GM12801 (cell line): ENCODE data around the gene CCDC200.
"Not testable (repeated sequence)": the region's sequence is repeated elsewhere in the genome, so short reads cannot be mapped to it uniquely, and the experiment has no call there.

Experiments
- TF ChIP-seq, protein P1 (sequence below): IDR thresholded peaks from one replicate; pipeline ENCODE4 v1.5.1; 2011; ENCODE audit warnings: control low read depth; ENCODE audit not compliant: insufficient read length; ENCODE audit errors: extremely low read depth

The CCDC200 gene

GRCh38 chr17:43228020-43228782 lies at the start of gene CCDC200:
Gene CCDC200, minus strand, starts transcription at chr17:43228623. Its CDS starts 69 bp downstream, at chr17:43228554.
- TF ChIP-seq, protein P1, sequence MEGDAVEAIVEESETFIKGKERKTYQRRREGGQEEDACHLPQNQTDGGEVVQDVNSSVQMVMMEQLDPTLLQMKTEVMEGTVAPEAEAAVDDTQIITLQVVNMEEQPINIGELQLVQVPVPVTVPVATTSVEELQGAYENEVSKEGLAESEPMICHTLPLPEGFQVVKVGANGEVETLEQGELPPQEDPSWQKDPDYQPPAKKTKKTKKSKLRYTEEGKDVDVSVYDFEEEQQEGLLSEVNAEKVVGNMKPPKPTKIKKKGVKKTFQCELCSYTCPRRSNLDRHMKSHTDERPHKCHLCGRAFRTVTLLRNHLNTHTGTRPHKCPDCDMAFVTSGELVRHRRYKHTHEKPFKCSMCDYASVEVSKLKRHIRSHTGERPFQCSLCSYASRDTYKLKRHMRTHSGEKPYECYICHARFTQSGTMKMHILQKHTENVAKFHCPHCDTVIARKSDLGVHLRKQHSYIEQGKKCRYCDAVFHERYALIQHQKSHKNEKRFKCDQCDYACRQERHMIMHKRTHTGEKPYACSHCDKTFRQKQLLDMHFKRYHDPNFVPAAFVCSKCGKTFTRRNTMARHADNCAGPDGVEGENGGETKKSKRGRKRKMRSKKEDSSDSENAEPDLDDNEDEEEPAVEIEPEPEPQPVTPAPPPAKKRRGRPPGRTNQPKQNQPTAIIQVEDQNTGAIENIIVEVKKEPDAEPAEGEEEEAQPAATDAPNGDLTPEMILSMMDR: not testable (repeated sequence)

DNA sequence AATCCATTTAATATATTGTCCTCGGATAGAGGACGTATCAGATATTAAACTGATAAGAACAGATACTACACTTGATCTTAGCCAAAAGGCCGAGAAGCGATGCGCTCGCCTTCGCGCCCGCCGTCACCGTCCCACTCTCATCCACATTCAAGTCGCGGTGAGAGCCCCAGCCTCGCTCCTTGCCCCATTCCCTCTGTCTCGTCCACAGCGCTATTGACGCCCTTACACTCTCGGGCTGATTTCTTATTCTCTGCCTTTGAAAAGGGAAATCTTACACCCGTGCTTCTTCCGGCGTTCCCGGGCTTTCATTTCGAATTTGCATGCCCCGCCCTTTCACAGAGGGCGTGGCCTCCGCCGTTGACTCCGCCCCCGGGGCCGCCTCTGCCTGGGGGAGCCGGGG lies 5.5 kb upstream of the CCDC200 start, which contains the start of gene RNU2-1:
Gene RNU2-1, minus strand, starts transcription at position 101 of the 400 bp plus-strand sequence.
- TF ChIP-seq, protein P1: not testable (repeated sequence)

- TF ChIP-seq, protein P1: no peak
Measured at GRCh38 chr17:43226393-43226792, 2.0 kb downstream of the CCDC200 start.

- TF ChIP-seq, protein P1: no peak
Measured at GRCh38 chr17:43224146-43224705, 4.2 kb downstream of the CCDC200 start.

DNA sequence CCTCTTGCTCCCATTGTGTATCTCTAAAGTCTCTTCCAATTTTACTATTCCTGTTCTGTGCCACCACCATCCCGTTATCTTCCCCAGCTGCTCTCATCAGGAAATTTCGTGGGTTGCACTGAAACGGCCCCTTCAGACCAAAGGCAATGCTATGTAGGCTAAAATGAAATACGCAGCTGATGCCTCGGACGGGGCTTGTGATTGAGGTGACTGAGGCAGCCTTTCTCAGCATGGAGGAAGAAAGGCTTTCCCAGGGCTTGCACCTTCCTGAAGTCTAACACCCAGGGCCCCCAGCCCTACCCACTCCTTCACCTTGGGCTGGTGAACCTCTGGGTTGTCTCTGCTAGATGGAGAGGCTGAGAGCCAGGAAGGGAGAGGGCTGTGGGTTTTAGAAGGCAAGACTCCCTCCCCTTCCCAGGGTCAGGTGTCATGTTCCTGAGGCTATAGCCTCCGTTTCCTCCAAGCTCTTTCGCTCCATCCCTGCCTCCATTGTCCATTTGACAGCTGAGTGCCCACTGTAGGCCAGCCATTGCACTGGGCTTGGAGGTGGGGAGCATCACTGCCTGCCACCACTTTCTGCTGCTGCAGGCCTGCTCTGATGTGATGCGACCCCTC lies 7.8 kb downstream of the CCDC200 start:
- TF ChIP-seq, protein P1: no peak

- TF ChIP-seq, protein P1: no peak
Measured at GRCh38 chr17:43219746-43220380, 8.6 kb downstream of the CCDC200 start.

DNA sequence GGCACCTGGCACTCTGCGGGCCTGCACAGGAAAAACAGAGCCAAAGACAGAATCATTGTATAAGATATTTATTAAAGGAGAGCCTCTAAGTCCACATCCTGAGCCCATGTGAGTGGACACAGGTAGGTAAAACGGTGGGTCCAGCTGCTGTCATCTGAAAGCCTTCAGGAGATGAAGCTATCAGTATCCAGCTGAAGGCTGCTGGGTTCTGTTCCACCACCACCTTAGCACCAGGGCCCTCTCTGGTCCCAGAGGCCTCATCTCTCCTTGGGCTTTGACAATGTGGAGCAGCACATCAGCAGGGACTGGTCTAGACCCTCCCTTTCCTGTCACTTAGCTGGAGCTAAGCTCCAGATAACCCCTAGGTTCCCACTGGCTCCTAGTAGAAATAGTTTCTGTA lies 9.4 kb downstream of the CCDC200 start:
- TF ChIP-seq, protein P1: no peak
